HepG2 (cell line): ENCODE results near the gene CYTH1.

Experiments used
- EZH2 ChIP-seq: conservative IDR thresholded peaks from 2 replicates; pipeline ENCODE4 v1.6.1; 2012; ENCODE audit warnings: mild to moderate bottlenecking, low read depth, low read length, moderate library complexity
- MAFG ChIP-seq: sonication (generic); formaldehyde crosslinking; IDR thresholded peaks from 2 replicates; pipeline ENCODE4 v1.5.1; 2020; ENCODE audit warnings: mild to moderate bottlenecking, missing genetic modification reagents
- RELA ChIP-seq: sonication (generic); formaldehyde crosslinking; IDR thresholded peaks from 2 replicates; pipeline ENCODE4 v1.4.0; 2020; ENCODE audit warnings: missing genetic modification reagents
- SCMH1 ChIP-seq: sonication (generic); formaldehyde crosslinking; IDR thresholded peaks from 2 replicates; pipeline ENCODE4 v1.9.0; 2021; ENCODE audit warnings: missing genetic modification reagents, mild to moderate bottlenecking, borderline replicate concordance
- TF ChIP-seq, protein P1 (sequence below): sonication (generic); formaldehyde crosslinking; IDR thresholded peaks from 2 replicates; pipeline ENCODE4 v1.5.0; 2020; ENCODE audit warnings: mild to moderate bottlenecking, missing genetic modification reagents, moderate library complexity

DNA sequence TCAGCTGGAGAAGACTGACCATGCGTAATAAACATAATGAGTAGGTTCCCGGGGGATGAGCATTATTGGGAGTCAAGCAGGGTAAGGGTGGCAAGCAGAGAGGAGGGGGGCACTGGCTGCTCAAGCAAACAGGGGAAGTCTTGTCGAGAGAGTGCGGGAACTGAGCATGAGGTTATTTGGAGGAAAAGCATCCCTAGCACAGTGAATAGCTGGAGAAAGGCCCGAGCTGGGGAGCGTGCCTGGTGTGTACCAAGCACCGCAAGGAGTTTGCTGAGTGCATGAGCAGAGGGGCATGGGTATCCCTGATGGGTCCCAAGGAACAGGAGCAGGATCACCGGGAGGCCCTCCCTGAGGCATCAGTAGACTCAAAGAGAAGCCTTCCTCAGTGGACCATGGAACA lies 17.2 kb downstream of the CYTH1 start:
- TF ChIP-seq, protein P1, sequence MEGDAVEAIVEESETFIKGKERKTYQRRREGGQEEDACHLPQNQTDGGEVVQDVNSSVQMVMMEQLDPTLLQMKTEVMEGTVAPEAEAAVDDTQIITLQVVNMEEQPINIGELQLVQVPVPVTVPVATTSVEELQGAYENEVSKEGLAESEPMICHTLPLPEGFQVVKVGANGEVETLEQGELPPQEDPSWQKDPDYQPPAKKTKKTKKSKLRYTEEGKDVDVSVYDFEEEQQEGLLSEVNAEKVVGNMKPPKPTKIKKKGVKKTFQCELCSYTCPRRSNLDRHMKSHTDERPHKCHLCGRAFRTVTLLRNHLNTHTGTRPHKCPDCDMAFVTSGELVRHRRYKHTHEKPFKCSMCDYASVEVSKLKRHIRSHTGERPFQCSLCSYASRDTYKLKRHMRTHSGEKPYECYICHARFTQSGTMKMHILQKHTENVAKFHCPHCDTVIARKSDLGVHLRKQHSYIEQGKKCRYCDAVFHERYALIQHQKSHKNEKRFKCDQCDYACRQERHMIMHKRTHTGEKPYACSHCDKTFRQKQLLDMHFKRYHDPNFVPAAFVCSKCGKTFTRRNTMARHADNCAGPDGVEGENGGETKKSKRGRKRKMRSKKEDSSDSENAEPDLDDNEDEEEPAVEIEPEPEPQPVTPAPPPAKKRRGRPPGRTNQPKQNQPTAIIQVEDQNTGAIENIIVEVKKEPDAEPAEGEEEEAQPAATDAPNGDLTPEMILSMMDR (CRISPR knock-in tag) = no peak
- TF ChIP-seq EZH2 (no peak), SCMH1 (CRISPR knock-in tag) (no peak), MAFG (CRISPR knock-in tag) (no peak), RELA (CRISPR knock-in tag) (no peak)
